Spleen (tissue), 7 donors: Measurements from ENCODE around the gene SPO11.

Experiments
- CTCF ChIP-seq, 11 experiments: fragments of 200-600 bp in 7 of 11; fragments of 450-650 bp in 4 of 11; sonication (generic) in 4 of 11; IDR thresholded peaks in 8 of 11; conservative IDR thresholded peaks in 3 of 11; 1 replicate in 7 of 11; 2 replicates in 4 of 11; pipeline versions ENCODE4 v1.4.0 to v1.8.0; 2016 to 2021; ENCODE audit warnings: antibody characterized with exemption in 11 of 11, inconsistent platforms in 4 of 11, mild to moderate bottlenecking in 1 of 11
- POLR2A ChIP-seq, 3 donors: fragments of 450-650 bp; IDR thresholded peaks; one replicate each; pipeline ENCODE4 v1.5.1; 2017; ENCODE audit warnings: antibody characterized with exemption in 3 of 3, mild to moderate bottlenecking in 1 of 3
- donor health status: DM: no; HTN: no; CAD: no; lungs with moderate emphysema.
- donor health status: DM: no; HTN: no; CAD: no.
- donor health status: DM: no; HTN: no; CAD: no.

GRCh38 chr20:57283860-57284259 lies 45.7 kb upstream of the SPO11 start:
- TF ChIP-seq POLR2A (IDR thresholded peaks at IDR 0.05) (no peak), CTCF (IDR thresholded peaks at IDR 0.05 in 8 of 11, conservative IDR thresholded peaks at IDR 0.05 in 3 of 11) (no peak)
